GM10266 (cell line): ENCODE measurements around the gene PCSK2.

ENCODE experiments used
- DNase-seq: peaks from one replicate; pipeline ENCODE4 v3.0.0; 2012; ENCODE audit errors: extremely low spot score
- CTCF ChIP-seq: IDR thresholded peaks from 2 replicates; pipeline ENCODE4 v1.5.1; 2012; ENCODE audit warnings: mild to moderate bottlenecking, low read depth; ENCODE audit not compliant: control insufficient read depth, insufficient read depth; ENCODE audit errors: missing control alignments

PCSK2 gene

DNA sequence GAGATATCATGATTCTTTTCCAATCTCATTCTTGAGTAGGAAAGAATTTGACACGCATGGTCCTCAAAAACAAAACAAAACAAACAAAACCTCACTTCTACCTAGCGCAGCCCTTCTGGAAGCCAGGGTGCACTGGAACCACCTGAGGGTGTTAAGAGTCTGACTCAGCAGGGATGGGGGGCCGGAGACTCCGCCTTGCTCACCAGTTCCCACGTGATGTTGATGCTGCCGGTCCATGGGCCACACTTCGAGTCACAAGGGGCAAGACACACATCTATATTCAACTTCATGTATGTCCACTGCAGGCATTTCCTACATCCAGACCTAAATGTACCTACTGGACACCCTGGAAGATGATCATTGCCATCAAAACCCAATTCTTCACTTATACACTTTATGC is 274.0 kb downstream of the PCSK2 start:
- TF ChIP-seq CTCF, result no peak
- DNase-seq, result no peak

DNA sequence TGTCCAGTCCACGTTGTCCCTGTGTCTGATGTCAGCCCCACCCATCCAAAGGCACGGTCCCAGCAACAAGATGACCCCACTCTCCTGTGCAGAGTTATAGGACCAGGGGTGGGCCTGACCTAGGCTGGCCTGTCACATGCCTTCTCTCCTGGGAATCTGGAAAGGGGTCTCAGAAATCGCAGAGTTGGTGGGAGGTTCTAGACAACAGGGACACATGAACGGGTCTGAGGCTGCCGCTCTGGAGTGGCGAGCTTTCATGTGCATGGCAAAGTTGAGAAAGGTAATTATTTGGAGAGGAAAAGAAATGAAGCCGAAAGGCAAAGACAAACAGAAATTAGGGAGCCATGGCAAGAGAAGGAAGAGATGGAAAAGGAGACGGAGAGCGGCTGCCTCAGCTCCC is 274.9 kb downstream of the PCSK2 start:
- TF ChIP-seq CTCF, result no peak
- DNase-seq, result no peak

- DNase-seq, result no peak
- TF ChIP-seq CTCF, result no peak
Observed at GRCh38 chr20:17502105-17502504, 275.3 kb downstream of the PCSK2 start.

- no peak for DNase-seq
Observed at GRCh38 chr20:17503301-17504065, 276.6 kb downstream of the PCSK2 start.

GRCh38 chr20:17504066-17504897 is 277.4 kb downstream of the PCSK2 start:
- TF ChIP-seq CTCF, result no peak
- DNase-seq, result no peak

More at GRCh38 chr20:17503301-17504065, 276.6 kb downstream of the PCSK2 start:
- TF ChIP-seq CTCF, result no peak

DNA sequence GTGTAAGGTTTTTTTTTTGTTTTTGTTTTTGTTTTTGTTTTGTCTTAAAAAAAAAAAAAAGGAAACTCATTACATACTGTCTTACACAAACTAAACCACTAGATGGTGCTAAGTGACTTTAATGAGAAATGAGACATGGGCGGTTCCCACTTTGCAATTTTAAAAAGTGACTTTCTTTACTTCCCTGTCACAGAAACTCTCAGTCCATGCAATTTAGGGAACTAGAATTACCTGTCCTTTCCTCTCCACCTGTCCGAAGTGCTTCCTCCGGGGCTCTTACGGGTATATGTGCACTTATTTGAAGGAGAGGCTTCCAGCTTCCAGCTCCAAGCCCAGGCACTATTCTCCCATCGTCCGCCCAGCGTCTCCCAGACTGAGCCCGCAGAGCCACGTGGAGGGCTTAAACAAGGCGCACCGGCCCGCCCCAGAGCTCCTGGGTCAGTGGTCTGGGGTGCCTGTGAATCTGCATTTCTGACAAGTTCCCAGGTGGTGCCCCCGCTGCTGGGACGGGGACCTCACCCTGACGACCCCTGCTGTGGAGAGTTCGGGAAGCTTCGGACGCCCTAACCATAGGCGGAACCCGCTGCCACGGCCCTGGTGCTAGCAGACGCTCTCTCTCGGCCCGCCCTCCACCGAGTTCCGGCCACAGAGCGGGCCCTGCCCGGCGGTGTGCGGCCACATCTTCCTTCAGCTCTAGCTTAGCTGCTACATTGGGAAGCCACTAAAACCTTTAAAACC is 278.2 kb downstream of the PCSK2 start:
- peak; percentile 37 for TF ChIP-seq CTCF
- peak; percentile 58 for DNase-seq
